ENCODE results near the gene DMD.

DMD gene

GRCh38 chrX:31294475-31294874 is 1916.9 kb downstream of the DMD start:
- no peak for DNase-seq (ENCODE audit: low read depth in 2 of 2)

- DNase-seq (ENCODE audit: low read depth in 2 of 2) = no peak
Measured at GRCh38 chrX:31293409-31293808, 1917.9 kb downstream of the DMD start.

- no peak for DNase-seq (ENCODE audit: low read depth in 2 of 2)
Measured at GRCh38 chrX:31291131-31291530, 1920.2 kb downstream of the DMD start.

GRCh38 chrX:31287861-31288260 is 1923.5 kb downstream of the DMD start:
- DNase-seq (ENCODE audit: low read depth in 2 of 2) = no peak

GRCh38 chrX:31280580-31280979 is 1930.8 kb downstream of the DMD start:
- no peak for DNase-seq (ENCODE audit: low read depth in 2 of 2)

- no peak for DNase-seq (ENCODE audit: low read depth in 2 of 2)
Measured at GRCh38 chrX:31279359-31279758, 1932.0 kb downstream of the DMD start.

GRCh38 chrX:31272472-31272775 is 1938.9 kb downstream of the DMD start:
- DNase-seq (ENCODE audit: low read depth in 2 of 2) = no peak

- DNase-seq (ENCODE audit: low read depth in 2 of 2) = no peak
Measured at GRCh38 chrX:31271615-31272471, 1939.5 kb downstream of the DMD start.

- DNase-seq (ENCODE audit: low read depth in 2 of 2) = no peak
Measured at GRCh38 chrX:31269914-31270313, 1941.4 kb downstream of the DMD start.

- DNase-seq (ENCODE audit: low read depth in 2 of 2) = no peak
Measured at GRCh38 chrX:31268359-31268758, 1943.0 kb downstream of the DMD start.

GRCh38 chrX:31266203-31267076 is 1944.9 kb downstream of the DMD start:
- no peak for DNase-seq (ENCODE audit: low read depth in 2 of 2)

- DNase-seq (ENCODE audit: low read depth in 2 of 2) = no peak
Measured at GRCh38 chrX:31265383-31265782, 1946.0 kb downstream of the DMD start.

- no peak for DNase-seq (ENCODE audit: low read depth in 2 of 2)
Measured at GRCh38 chrX:31260351-31260750, 1951.0 kb downstream of the DMD start.

GRCh38 chrX:31258166-31258565 is 1953.2 kb downstream of the DMD start:
- DNase-seq (ENCODE audit: low read depth in 2 of 2) = no peak

GRCh38 chrX:31255310-31256033 is 1955.9 kb downstream of the DMD start:
- DNase-seq (ENCODE audit: low read depth in 2 of 2) = no peak

GRCh38 chrX:31252133-31252532 is 1959.2 kb downstream of the DMD start:
- no peak for DNase-seq (ENCODE audit: low read depth in 2 of 2)

GRCh38 chrX:31251336-31251735 is 1960.0 kb downstream of the DMD start:
- DNase-seq (ENCODE audit: low read depth in 2 of 2) = no peak

- no peak for DNase-seq (ENCODE audit: low read depth in 2 of 2)
Measured at GRCh38 chrX:31245714-31246113, 1965.6 kb downstream of the DMD start.

GRCh38 chrX:31243804-31244203 is 1967.5 kb downstream of the DMD start:
- DNase-seq (ENCODE audit: low read depth in 2 of 2) = no peak

- DNase-seq (ENCODE audit: low read depth in 2 of 2) = no peak
Measured at GRCh38 chrX:31240982-31241381, 1970.4 kb downstream of the DMD start.

GRCh38 chrX:31237189-31237588 is 1974.2 kb downstream of the DMD start:
- no peak for DNase-seq (ENCODE audit: low read depth in 2 of 2)

- no peak for DNase-seq (ENCODE audit: low read depth in 2 of 2)
Measured at GRCh38 chrX:31236231-31236630, 1975.1 kb downstream of the DMD start.

Data from activated CD4-positive, alpha-beta T cell treated with anti-CD3 and anti-CD28 coated beads for 24 hours (primary cell).